ENCODE measurements around the gene ATG101.

ATG101 gene

DNA sequence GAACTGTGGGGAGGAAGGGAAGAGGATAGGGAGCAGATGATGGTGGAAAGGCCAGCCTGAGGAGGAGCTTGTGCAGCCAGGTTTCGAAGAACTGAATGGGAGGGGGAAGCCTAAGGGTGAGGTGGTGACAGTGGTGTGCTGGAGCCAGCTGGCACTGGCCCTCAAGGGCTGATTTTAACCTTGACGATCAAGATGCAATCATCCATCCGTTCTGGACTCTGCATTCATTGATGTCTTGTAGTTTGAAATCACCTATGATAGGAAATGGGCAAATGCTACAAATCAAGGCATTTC, 2.8 kb upstream of the ATG101 start:
- TF ChIP-seq, protein P1, sequence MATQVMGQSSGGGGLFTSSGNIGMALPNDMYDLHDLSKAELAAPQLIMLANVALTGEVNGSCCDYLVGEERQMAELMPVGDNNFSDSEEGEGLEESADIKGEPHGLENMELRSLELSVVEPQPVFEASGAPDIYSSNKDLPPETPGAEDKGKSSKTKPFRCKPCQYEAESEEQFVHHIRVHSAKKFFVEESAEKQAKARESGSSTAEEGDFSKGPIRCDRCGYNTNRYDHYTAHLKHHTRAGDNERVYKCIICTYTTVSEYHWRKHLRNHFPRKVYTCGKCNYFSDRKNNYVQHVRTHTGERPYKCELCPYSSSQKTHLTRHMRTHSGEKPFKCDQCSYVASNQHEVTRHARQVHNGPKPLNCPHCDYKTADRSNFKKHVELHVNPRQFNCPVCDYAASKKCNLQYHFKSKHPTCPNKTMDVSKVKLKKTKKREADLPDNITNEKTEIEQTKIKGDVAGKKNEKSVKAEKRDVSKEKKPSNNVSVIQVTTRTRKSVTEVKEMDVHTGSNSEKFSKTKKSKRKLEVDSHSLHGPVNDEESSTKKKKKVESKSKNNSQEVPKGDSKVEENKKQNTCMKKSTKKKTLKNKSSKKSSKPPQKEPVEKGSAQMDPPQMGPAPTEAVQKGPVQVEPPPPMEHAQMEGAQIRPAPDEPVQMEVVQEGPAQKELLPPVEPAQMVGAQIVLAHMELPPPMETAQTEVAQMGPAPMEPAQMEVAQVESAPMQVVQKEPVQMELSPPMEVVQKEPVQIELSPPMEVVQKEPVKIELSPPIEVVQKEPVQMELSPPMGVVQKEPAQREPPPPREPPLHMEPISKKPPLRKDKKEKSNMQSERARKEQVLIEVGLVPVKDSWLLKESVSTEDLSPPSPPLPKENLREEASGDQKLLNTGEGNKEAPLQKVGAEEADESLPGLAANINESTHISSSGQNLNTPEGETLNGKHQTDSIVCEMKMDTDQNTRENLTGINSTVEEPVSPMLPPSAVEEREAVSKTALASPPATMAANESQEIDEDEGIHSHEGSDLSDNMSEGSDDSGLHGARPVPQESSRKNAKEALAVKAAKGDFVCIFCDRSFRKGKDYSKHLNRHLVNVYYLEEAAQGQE (IDR thresholded peaks at IDR 0.05; ENCODE audit: insufficient read depth in 1 of 2, low read depth in 2 of 2, low read length in 2 of 2) = no peak
- TF ChIP-seq TAF1 (IDR thresholded peaks at IDR 0.05; ENCODE audit: borderline replicate concordance, insufficient read depth, low read length) (no peak), SIN3A (IDR thresholded peaks at IDR 0.05; ENCODE audit: borderline replicate concordance, insufficient read depth, low read length) (no peak), FOXP2 (optimal IDR thresholded peaks at IDR 0.05; ENCODE audit: borderline replicate concordance, extremely low read depth, extremely low read length, insufficient read depth) (no peak), POLR2AphosphoS5 (IDR thresholded peaks at IDR 0.05; ENCODE audit: low read depth, low read length) (no peak)

DNA sequence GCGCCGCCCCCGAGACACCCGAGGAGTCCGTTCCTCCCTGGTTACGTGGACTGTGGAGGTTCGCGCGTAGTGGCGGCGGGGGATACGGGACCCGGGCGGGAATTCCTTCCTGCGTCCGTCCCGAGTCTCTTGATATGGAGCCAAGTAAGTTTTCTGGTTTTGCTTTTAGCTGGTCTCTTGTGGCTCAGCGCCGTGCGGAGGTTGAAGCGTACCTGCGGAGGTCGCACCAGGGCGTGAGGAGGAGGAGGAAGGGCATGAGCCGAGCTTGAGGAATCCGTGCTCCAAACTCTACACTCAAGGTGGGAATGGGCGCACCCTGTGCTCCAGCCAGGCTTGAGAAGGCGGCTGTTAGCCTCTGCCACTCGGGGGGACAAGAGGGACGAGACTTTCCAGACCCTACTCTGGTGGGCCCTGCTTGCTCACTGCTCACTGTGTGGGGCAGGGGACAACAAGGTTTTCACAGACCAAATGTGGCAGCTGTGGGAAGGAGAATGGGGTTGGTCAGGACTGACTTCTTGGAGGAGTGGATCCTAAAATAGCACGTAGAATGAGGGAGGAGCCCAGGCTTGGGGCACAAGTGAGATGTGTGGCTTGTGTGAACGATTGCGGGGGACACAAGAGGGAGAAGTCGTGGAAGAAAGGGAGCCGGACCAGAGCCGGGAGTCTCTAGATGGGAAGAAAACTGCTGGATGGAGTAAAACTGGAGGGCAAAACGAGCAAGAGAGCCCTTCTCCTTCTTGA, 577 bp downstream of the ATG101 start:
- TF ChIP-seq FOXP2 (optimal IDR thresholded peaks at IDR 0.05; ENCODE audit: borderline replicate concordance, extremely low read depth, extremely low read length, insufficient read depth) = no peak
- TF ChIP-seq TAF1 (IDR thresholded peaks at IDR 0.05; ENCODE audit: borderline replicate concordance, insufficient read depth, low read length) = no peak
- no peak for TF ChIP-seq SIN3A (IDR thresholded peaks at IDR 0.05; ENCODE audit: borderline replicate concordance, insufficient read depth, low read length)
- TF ChIP-seq, protein P1 (IDR thresholded peaks at IDR 0.05; ENCODE audit: insufficient read depth in 1 of 2, low read depth in 2 of 2, low read length in 2 of 2) = no peak
- TF ChIP-seq POLR2AphosphoS5 (IDR thresholded peaks at IDR 0.05; ENCODE audit: low read depth, low read length) = no peak

DNA sequence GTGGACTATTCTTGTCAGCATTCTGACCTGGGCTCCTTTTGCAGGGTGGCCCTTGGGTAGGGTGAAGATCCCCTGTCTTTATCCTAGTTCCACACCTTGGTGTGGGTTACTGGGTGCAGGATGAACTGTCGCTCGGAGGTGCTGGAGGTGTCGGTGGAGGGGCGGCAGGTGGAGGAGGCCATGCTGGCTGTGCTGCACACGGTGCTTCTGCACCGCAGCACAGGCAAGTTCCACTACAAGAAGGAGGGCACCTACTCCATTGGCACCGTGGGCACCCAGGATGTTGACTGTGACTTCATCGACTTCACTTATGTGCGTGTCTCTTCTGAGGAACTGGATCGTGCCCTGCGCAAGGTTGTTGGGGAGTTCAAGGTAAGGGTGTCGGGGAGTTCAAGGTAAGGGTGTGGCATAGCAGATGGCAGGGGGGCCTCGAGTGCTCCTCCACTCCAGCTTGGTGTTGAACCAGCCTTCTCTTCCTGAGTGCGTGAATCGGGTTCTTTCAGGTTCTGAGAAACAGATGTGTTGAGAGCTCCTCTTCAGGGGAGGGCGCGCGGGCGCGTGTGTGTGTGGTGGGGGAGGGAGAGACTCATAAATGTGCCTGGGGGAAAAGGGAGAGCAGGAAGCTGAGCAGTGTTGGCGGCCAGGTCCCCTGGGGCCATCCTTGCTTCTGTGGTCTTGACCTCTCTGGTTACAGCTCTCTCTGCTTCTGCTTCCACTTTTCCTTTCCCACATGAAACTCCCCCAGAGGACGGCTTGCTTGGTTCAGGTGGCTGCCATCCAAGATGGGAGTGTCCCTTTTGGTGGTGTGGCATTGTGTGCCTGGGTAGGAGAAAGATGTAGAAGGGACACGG, 4.0 kb downstream of the ATG101 start:
- TF ChIP-seq SIN3A (IDR thresholded peaks at IDR 0.05; ENCODE audit: borderline replicate concordance, insufficient read depth, low read length) = no peak
- TF ChIP-seq POLR2AphosphoS5 (IDR thresholded peaks at IDR 0.05; ENCODE audit: low read depth, low read length) = no peak
- TF ChIP-seq, protein P1 (IDR thresholded peaks at IDR 0.05; ENCODE audit: insufficient read depth in 1 of 2, low read depth in 2 of 2, low read length in 2 of 2) = no peak
- TF ChIP-seq TAF1 (IDR thresholded peaks at IDR 0.05; ENCODE audit: borderline replicate concordance, insufficient read depth, low read length) = no peak
- no peak for TF ChIP-seq FOXP2 (optimal IDR thresholded peaks at IDR 0.05; ENCODE audit: borderline replicate concordance, extremely low read depth, extremely low read length, insufficient read depth)

DNA sequence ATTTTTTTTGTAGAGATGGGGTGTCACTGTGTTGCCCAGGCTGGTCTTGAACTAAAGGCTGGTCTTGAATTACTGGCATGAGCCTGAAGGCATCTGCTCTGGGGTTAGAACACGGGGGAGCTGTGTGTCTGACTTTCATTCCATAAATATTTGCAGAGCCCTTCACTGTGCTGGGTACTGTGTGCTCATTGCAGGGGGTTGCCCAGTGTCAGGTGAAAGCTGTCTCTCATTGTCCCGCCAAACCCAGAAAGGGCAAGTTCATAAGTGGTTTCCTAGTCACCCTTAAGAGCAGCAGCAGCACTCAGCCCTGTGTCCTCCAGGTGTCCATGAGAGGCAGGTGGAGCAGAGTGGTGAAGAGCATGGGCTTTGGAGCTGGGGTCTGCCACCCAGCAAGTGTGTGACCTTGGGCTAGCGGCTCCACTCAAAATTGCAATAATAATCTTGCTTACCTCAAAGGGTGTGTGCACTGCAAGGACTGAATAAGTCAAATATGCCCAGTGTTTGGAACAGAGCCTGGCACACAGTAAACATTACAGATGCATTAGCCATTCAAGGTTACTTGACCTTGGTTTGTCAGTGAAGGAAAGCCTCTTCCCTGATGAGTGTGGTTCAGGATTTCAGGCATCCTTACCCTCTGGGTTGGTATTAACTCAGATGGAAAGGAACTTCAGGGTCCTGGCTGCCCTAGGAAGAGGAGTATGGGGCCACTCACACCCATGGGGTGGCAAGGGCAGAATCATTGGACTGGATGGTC, 5.4 kb downstream of the ATG101 start:
- no peak for TF ChIP-seq FOXP2 (optimal IDR thresholded peaks at IDR 0.05; ENCODE audit: borderline replicate concordance, extremely low read depth, extremely low read length, insufficient read depth)
- TF ChIP-seq, protein P1 (IDR thresholded peaks at IDR 0.05; ENCODE audit: insufficient read depth in 1 of 2, low read depth in 2 of 2, low read length in 2 of 2) = no peak
- no peak for TF ChIP-seq POLR2AphosphoS5 (IDR thresholded peaks at IDR 0.05; ENCODE audit: low read depth, low read length)
- TF ChIP-seq TAF1 (IDR thresholded peaks at IDR 0.05; ENCODE audit: borderline replicate concordance, insufficient read depth, low read length) = no peak
- TF ChIP-seq SIN3A (IDR thresholded peaks at IDR 0.05; ENCODE audit: borderline replicate concordance, insufficient read depth, low read length) = no peak
